ENCODE data around the gene PHACTR1.

PHACTR1 gene

GRCh38 chr6:12851123-12851695 is 134.6 kb downstream of the PHACTR1 start:
- no peak for DNase-seq

GRCh38 chr6:12861603-12862002 is 145.0 kb downstream of the PHACTR1 start:
- no peak for DNase-seq

- no peak for DNase-seq
Measured at GRCh38 chr6:12865117-12865516, 148.6 kb downstream of the PHACTR1 start.

GRCh38 chr6:12865671-12866181 is 149.2 kb downstream of the PHACTR1 start:
- DNase-seq, result no peak

GRCh38 chr6:12866422-12867029 is 150.0 kb downstream of the PHACTR1 start:
- no peak for DNase-seq

- no peak for DNase-seq
Measured at GRCh38 chr6:12869816-12870432, 153.4 kb downstream of the PHACTR1 start.

- no peak for DNase-seq
Measured at GRCh38 chr6:12873691-12874090, 157.1 kb downstream of the PHACTR1 start.

- no peak for DNase-seq
Measured at GRCh38 chr6:12875051-12875450, 158.5 kb downstream of the PHACTR1 start.

- no peak for DNase-seq
Measured at GRCh38 chr6:12878741-12879140, 162.2 kb downstream of the PHACTR1 start.

- DNase-seq, result no peak
Measured at GRCh38 chr6:12882761-12883290, 166.3 kb downstream of the PHACTR1 start.

- DNase-seq, result no peak
Measured at GRCh38 chr6:12884983-12885382, 168.4 kb downstream of the PHACTR1 start.

GRCh38 chr6:12886961-12887775 is 170.6 kb downstream of the PHACTR1 start:
- DNase-seq, result no peak

GRCh38 chr6:12890171-12890790 is 173.7 kb downstream of the PHACTR1 start:
- no peak for DNase-seq

GRCh38 chr6:12891595-12891994 is 175.0 kb downstream of the PHACTR1 start:
- no peak for DNase-seq

GRCh38 chr6:12892151-12892550 is 175.6 kb downstream of the PHACTR1 start:
- DNase-seq, result no peak

- DNase-seq, result no peak
Measured at GRCh38 chr6:12893036-12893435, 176.5 kb downstream of the PHACTR1 start.

GRCh38 chr6:12895721-12896120 is 179.2 kb downstream of the PHACTR1 start:
- DNase-seq, result no peak

- no peak for DNase-seq
Measured at GRCh38 chr6:12896208-12896733, 179.7 kb downstream of the PHACTR1 start.

GRCh38 chr6:12898603-12899002 is 182.0 kb downstream of the PHACTR1 start:
- DNase-seq, result no peak

GRCh38 chr6:12899046-12899833 is 182.7 kb downstream of the PHACTR1 start:
- DNase-seq, result no peak

GRCh38 chr6:12903246-12903645 is 186.7 kb downstream of the PHACTR1 start:
- DNase-seq, result no peak

GRCh38 chr6:12909833-12910232 is 193.3 kb downstream of the PHACTR1 start:
- no peak for DNase-seq

All from activated naive CD4-positive, alpha-beta T cell (primary cell).